Adrenal gland (tissue), 12 donors: ENCODE results near the gene WDR1. TPM values are rescaled to one million over a fixed set of nuclear protein-coding genes. Genes with fewer than 3 reads are reported as not detected.

Experiments used
- DNase-seq, 7 donors: peaks; one replicate each; pipeline ENCODE4 v3.0.0-alpha.2; 2019 to 2020
- H3K27ac ChIP-seq, 5 donors: fragments of 200-600 bp; sonication (generic) in 4 of 5; 1 replicate in 3 of 5; 2 replicates in 2 of 5; pipeline versions ENCODE4 v1.5.1 to v1.8.0; 2016 to 2020; ENCODE audit warnings: mild to moderate bottlenecking in 1 of 5
- H3K27me3 ChIP-seq: fragments of 200-600 bp; 2 replicates; pipeline ENCODE4 v1.8.0; 2021
- H3K36me3 ChIP-seq, 2 donors: fragments of 200-600 bp; replicated peaks in 1 of 2; 1 replicate in 1 of 2; 2 replicates in 1 of 2; pipeline versions ENCODE4 v1.5.1 to v1.8.0; 2018 to 2022
- H3K4me1 ChIP-seq, 2 donors: fragments of 200-600 bp; replicated peaks in 1 of 2; 1 replicate in 1 of 2; 2 replicates in 1 of 2; pipeline versions ENCODE4 v1.5.1 to v1.8.0; 2018 to 2021
- H3K4me3 ChIP-seq, 4 donors: fragments of 200-600 bp; sonication (generic) in 3 of 4; one replicate each; pipeline ENCODE4 v1.5.1; 2016 to 2018
- H3K9me3 ChIP-seq, 3 donors: fragments of 200-600 bp; sonication (generic) in 1 of 3; replicated peaks in 1 of 3; 1 replicate in 2 of 3; 2 replicates in 1 of 3; pipeline versions ENCODE4 v1.5.1 to v1.8.0; 2016 to 2021
- CTCF ChIP-seq, 6 experiments: fragments of 450-650 bp in 4 of 6; fragments of 200-600 bp in 2 of 6; sonication (generic) in 1 of 6; IDR thresholded peaks; 1 replicate in 5 of 6; 2 replicates in 1 of 6; pipeline versions ENCODE4 v1.5.1 to v1.8.0; 2016 to 2021; ENCODE audit warnings: antibody characterized with exemption in 6 of 6, mild to moderate bottlenecking in 2 of 6, moderate library complexity in 1 of 6
- POLR2A ChIP-seq, 2 donors: fragments of 450-650 bp; IDR thresholded peaks; one replicate each; pipeline ENCODE4 v1.6.1; 2017; ENCODE audit warnings: antibody characterized with exemption in 2 of 2, mild to moderate bottlenecking in 2 of 2, moderate library complexity in 1 of 2
- WGBS, 4 donors: extraction: QIAGEN DNeasy Blood & Tissue Kit in 2 of 4; methylation state at CpG; one replicate each; pipeline versions ENCODE4 v1.1.5 to v1.1.7; 2013 to 2017; 5-methylcytosine and 5-hydroxymethylcytosine counted together
- intact Hi-C, 2 donors: fragments of 100-400 bp; cut with DNase I; formaldehyde crosslinking; loops; one replicate each; pipeline versions ENCODE4 v1.14.1 to v1.15.0; 2022 to 2023
- polyA plus RNA-seq, 3 donors: library from polyadenylated mRNA; stranded (reverse); fragments of 200-250 nt in 2 of 3; fragments of 350-450 nt in 1 of 3; fragmentation: Illumina TruSeq in 1 of 3; extraction: RNeasy Lipid Tissue Mini Kit (QIAGEN cat#74804) in 1 of 3; gene quantifications; one replicate each; pipeline ENCODE4 v1.2.3, GENCODE V29; 2013 to 2014
- total RNA-seq, 9 donors: library from RNA; depleted of rRNA in 4 of 9; stranded (reverse); fragments of >200 nt in 4 of 9; fragments of 120-200 nt in 1 of 9; fragmentation: NEBNext Ultra II Directional in 1 of 9; extraction: Animal tissue kit (Norgen Biotek cat#: 25700) in 1 of 9; gene quantifications; one replicate each; pipeline versions ENCODE4 v1.1.0 to v1.2.4, GENCODE V29; 2013 to 2023
- donor health status: healthy with polysubstance abuse.
- donor health status: Bipolar disorder and iron deficiency.
- donor health status: DM: yes; HTN: yes; CAD: no.
- donor health status: DM: no; HTN: no; CAD: no.
- donor health status: DM: no; HTN: no; CAD: no.
- donor health status: DM: yes; HTN: yes; CAD: no.

WDR1 gene
- total and polyA plus RNA-seq, 12 donors, result 66.5 to 228 (median 143) TPM

GRCh38 chr4:10074076-10074766 is 42.4 kb downstream of the WDR1 start:
- no peak overlapping the region for H3K27ac ChIP-seq
- 89 to 95% (median 91%) methylated on average over 13 of the region's 13 CpGs for WGBS, 4 donors

GRCh38 chr4:10072420-10073017 is 44.1 kb downstream of the WDR1 start:
- TF ChIP-seq CTCF (IDR thresholded peaks at IDR 0.05) (no peak), POLR2A (IDR thresholded peaks at IDR 0.05) (no peak)
- no peaks in the 10 kb centered on the region for H3K4me1 ChIP-seq
- H3K4me3 ChIP-seq, result no peak overlapping the region
- H3K27me3 ChIP-seq, result no peaks in the 10 kb centered on the region
- H3K9me3 ChIP-seq, result no peaks in the 10 kb centered on the region
- intact Hi-C loops, result no loop called here
- peaks cover 0 to 49% of the 10 kb centered on the region in 2 donors for H3K36me3 ChIP-seq
- H3K27ac ChIP-seq, result no peak overlapping the region
- peak in 1 of 7 donors; percentile 31 for DNase-seq
- 81 to 86% (median 84%) methylated on average over 6 to 7 of the region's 7 CpGs for WGBS, 4 donors

More at GRCh38 chr4:10074076-10074766, 42.4 kb downstream of the WDR1 start:
- Histone ChIP-seq H3K9me3 (no peaks in the 10 kb centered on the region), H3K36me3 (peaks cover 0 to 66% of the 10 kb centered on the region in 2 donors), H3K4me3 (no peak overlapping the region), H3K27me3 (no peaks in the 10 kb centered on the region), H3K4me1 (no peaks in the 10 kb centered on the region)
- TF ChIP-seq POLR2A (IDR thresholded peaks at IDR 0.05) (no peak), CTCF (IDR thresholded peaks at IDR 0.05) (no peak)
- DNase-seq, result peak in 1 of 7 donors; percentile 42
- intact Hi-C loops, result no loop called here

GRCh38 chr4:10069075-10069642 is 47.4 kb downstream of the WDR1 start:
- no peak overlapping the region for H3K27ac ChIP-seq
- peaks cover 0 to 15% of the 10 kb centered on the region in 2 donors for H3K36me3 ChIP-seq
- TF ChIP-seq POLR2A (IDR thresholded peaks at IDR 0.05), result no peak
- no peaks in the 10 kb centered on the region for H3K9me3 ChIP-seq
- 87 to 94% (median 91%) methylated on average over 12 of the region's 12 CpGs for WGBS, 4 donors
- DNase-seq, result no peak
- no peak overlapping the region for H3K4me3 ChIP-seq
- intact Hi-C loops, result loop anchor here in 1 of 2 donors (5.0 kb wide), 1 partner anchor 47 kb away; the partner anchor contains the start of gene SLC2A9
- H3K4me1 ChIP-seq, result no peaks in the 10 kb centered on the region
- H3K27me3 ChIP-seq, result no peaks in the 10 kb centered on the region

GRCh38 chr4:10066670-10067651 is 49.6 kb downstream of the WDR1 start:
- 82 to 88% (median 86%) methylated on average over 15 of the region's 15 CpGs for WGBS, 4 donors
- Histone ChIP-seq H3K9me3 (no peaks in the 10 kb centered on the region), H3K4me1 (peaks cover 0 to 14% of the 10 kb centered on the region in 2 donors), H3K27ac (no peak overlapping the region), H3K36me3 (no peaks in the 10 kb centered on the region), H3K4me3 (no peak overlapping the region), H3K27me3 (no peaks in the 10 kb centered on the region)
- no peak for DNase-seq
- intact Hi-C loops, result loop anchor here in 1 of 2 donors (5.0 kb wide), 1 partner anchor 45 kb away; the partner anchor contains the start of gene SLC2A9
- TF ChIP-seq CTCF (IDR thresholded peaks at IDR 0.05) (no peak), POLR2A (IDR thresholded peaks at IDR 0.05) (no peak)
